Stimulated activated CD8-positive, alpha-beta memory T cell treated with anti-CD3 and anti-CD28 coated beads, Interleukin-2, amount 100 ng/mL, for 48 hours (primary cell): Measurements from ENCODE around the gene CTAG2.
"Not testable (repeated sequence)": the region's sequence is repeated elsewhere in the genome, so short reads cannot be mapped to it uniquely, and the experiment has no call there.

ENCODE experiments used
- DNase-seq, 2 donors: peaks; one replicate each; pipeline ENCODE4 v3.0.0-alpha.2; 2020; ENCODE audit warnings: low read depth in 2 of 2

The CTAG2 gene

GRCh38 chrX:154653413-154653812 is at the start of gene CTAG2:
TSS of gene CTAG2 (minus strand) at chrX:154653579. CDS start at chrX:154653515, 64 bp downstream.
- DNase-seq: not testable (repeated sequence)

DNA sequence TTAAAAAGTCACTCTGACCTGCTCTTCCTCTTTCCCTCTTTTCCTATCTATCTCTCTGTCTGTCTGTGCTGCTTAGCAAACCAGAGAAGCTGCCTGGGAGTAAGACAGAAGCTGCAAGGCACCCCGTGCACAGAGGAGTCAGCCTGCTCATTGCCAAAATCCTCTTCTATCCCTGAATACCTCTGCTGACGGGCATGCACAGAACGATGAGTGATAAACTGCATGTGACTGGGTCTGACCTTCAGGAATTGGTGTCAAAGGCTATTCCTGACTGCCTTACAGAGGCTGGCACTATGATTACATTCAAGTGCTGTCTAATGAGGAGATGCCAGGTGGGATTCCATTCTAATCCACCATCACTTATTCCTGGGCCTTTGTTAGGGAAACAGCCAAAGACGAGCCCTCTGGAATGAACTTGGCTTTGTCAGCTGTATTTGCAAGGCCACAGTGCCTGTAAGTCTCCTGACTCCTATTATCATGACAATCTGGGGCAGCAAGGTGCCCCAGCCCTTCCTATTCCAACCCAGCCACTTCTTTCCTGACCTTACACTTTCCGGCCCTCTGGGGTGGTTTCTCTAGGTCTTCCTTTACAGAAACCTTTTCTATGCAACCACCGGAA is 45.4 kb upstream of the CTAG2 start:
- no peak for DNase-seq

DNA sequence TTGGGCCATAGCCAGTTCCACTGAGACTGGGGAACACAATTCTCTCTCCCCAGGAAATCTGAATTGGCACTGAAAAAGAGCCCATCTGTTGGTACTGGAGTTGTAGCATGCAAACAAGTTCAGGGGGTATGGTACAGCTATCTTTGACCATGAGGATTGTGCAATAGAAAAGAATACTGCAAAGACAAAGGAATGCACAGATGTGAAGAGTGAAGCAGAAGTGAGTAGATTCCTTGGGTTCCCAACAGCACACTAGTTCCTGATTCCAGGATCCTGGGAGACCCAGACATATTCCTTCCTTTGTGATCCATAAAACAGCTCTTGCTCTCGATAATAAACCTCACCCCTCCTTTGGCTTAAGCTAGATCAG is 43.3 kb upstream of the CTAG2 start:
- no peak for DNase-seq

DNA sequence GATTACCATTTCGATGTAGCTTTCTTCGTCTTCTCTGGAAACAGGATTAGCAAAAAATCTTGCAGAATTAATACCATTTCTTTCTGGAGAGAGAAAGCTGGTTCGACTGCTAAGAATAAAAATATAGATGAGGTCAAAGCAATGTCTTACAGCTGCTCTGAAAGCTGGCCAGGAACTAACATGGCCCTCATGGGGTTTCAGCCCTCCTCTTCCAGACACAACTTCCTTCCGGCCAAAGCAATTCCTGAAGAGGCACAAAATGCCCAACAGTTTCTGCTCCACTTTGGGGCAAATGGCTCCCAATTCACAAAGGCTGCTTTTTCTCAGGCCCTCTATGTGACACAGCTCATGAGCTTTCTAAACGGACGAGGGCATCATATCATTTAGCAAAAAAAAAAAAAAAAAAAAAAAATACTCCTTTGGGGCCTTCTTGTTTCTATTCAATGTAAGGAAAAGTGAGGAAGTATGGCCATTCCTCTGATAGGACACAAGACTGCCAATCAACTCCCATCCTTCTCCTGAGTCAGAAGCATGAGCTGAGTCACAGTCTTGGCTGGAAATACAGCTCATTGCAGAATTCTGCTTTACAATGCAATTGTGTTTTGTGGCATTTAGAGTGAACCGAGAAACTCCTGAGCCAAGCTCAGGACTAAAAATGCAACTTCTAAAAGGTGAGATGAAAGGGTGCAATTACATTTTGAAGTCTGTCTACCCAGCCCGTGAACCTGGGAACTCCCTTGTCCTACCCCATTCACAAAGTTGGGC is 42.7 kb upstream of the CTAG2 start:
- DNase-seq: no peak

DNA sequence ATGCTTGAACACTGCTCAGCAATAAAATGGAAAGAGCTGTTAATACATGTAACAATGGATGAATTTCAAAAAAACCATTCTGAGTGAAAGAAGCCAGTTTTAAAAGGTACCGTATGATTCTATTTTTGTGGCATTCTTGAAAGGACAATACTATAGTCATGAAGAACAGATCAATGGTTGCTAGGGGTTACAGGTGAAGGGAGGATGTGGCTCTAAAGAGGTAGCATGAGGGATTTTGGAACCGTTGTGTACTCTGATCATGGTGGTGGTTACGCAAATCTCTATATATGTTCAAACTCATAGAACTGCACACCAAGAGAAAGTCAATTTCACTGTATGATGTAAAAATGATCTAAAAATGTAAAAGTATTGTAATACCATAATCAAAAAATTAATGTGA is 40.0 kb upstream of the CTAG2 start:
- no peak for DNase-seq

DNA sequence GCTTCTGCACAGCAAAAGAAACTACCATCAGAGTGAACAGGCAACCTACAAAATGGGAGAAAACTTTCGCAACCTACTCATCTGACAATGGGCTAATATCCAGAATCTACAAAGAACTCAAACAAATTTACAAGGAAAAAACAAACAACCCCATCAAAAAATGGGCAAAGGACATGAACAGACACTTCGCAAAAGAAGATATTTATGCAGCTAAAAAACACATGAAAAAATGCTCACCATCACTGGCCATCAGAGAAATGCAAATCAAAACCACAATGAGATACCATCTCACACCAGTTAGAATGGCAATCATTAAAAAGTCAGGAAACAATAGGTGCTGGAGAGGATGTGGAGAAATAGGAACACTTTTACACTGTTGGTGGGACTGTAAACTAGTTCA is 37.1 kb upstream of the CTAG2 start:
- not testable (repeated sequence) for DNase-seq

DNA sequence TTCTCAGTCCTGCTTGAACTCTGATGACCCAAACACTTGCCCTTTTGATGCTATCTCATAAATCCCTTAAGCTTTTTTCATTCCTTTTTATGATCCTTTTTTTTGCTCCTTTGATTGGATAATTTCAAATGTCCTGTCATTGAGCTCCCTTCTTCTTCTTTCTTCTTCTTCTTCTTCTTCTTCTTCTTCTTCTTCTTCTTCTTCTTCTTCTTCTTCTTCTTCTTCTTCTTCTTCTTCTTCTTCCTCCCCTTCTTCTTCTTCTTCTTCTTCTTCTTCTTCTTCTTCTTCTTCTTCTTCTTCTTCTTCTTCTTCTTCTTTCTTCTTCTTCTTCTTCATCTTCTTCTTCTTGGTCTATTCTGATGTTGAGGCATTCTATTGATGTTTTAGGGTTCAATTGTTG is 18.7 kb upstream of the CTAG2 start:
- DNase-seq: not testable (repeated sequence)

- DNase-seq: not testable (repeated sequence)
Observed at GRCh38 chrX:154670848-154671247, 17.5 kb upstream of the CTAG2 start.

DNA sequence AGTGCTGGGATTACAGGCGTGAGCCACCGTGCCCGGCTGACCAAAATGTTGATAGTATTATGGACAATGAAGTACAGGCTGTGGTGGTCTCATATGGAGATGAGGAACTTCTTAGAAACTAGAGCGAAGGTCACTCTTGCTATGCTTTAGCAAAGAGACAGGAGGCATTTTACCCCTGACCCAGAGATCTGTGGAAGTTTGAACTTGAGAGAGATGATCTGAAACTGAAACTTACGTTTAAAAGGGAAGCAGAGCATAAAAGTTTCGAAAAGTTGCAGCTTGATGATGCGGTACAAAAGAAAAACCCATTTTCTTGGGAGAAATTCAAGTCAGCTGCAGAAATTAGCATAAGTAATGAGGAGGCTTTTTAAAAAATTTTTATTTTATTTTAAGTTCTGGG is 8.5 kb upstream of the CTAG2 start:
- no peak for DNase-seq

GRCh38 chrX:154661170-154661569 is 7.8 kb upstream of the CTAG2 start:
- no peak for DNase-seq

DNA sequence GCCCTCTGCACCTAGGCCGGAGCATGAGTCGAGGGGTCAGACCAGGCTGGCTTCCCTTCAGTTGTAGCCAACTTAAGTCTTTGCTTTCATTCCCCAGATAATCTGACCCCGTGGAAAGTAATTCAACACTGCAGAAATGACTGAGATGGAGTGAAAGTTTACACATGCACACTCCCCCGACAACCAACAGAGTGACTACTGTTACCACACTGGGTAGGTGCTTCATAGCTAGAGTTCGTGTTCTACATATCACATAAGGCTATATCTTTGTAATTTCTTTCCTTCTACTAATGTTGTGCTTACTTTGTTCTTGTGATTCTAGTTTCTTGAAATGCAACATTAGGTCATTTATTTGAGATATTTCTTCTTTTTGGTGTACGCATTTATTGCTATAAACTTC is 7.2 kb upstream of the CTAG2 start:
- DNase-seq: no peak

- no peak for DNase-seq
Observed at GRCh38 chrX:154658957-154659356, 5.6 kb upstream of the CTAG2 start.

DNA sequence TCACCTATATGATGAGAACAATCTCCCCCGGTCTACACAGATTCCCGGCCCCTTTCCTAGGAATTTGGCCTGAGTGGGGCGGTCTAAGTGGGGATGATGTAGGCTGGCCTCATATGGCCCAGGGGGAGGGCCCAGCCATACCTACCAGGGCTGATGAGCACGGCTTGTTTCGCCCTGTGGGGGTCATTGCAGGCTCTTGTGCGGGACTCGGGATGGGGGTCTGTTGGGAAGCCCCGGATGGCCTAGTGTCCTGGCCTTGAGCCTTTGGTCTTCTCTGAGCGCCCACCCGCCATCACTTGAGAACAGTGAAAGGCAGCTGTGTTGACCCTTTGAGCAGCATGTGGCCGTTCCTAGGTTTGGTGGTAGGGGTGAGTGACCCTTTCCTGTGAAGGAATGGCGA is 4.8 kb upstream of the CTAG2 start:
- DNase-seq: no peak

DNA sequence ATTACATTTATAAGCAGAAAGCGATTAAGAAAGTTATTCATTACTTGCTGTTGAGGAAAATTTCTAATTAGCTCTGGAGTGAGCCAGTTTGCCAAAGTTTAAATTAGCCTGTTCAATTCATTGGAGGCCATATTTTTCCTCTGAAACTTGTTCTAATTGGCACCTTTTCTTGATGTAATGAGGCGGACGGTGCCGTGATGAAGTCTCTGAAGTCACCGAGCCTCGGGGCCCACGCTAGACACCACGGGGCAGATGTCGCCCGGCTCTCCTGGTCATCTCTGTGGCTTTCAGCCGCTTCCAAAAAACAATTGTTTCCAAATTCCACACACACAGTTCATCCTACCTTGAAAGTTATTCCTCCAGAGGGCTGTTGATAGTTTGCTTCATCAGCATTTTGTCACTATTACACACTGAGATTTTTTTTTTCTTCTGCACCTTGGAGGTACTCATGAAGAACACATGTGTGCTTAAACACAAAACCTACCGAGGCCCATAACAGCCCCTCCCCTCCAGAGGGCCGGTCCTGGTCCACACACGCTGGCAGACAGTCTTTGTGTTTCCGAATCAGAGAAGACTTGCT is 3.9 kb upstream of the CTAG2 start:
- DNase-seq: no peak

DNA sequence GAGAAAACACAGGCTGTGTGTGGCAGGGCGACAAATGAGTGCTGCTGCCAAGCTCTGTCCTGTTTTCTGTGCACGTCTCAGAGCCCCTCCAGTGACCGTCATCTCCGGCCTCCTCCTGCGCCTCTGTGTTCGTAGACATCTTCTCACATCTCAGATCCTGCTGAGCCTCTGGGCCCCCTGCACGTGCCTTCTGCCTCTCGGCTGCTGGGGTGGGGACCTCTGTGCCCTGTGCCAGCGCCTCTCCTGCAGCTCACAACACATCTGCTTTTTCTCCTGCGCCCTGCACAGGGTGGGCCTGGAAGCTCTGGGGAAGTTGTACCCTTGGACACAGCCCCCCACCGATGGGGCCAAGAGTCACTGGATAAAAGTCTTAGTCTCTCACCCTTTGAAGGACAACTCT is 2.4 kb upstream of the CTAG2 start:
- DNase-seq: no peak

DNA sequence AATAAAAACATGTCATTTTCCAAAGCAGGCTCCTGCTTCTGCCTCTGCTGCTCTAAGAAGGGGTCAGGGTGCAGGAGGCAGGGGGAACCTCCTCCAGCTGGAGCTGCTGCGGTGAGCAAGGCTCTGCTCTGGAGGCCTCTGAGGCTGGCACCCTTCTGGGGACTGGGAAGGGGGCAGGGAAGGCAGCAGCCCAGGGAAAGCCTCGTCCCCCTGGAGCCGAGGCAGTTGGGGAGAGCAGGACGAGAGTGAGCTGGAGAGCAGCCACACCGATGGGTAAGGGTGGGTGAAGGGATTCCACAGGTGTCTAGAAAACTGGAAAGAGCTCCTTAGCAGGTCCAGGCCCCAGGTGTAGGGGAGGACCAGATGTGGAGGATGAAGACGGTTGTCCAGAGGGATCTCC is 2.0 kb upstream of the CTAG2 start:
- no peak for DNase-seq

GRCh38 chrX:154654925-154655324 is 1.5 kb upstream of the CTAG2 start:
- DNase-seq: no peak

GRCh38 chrX:154654372-154654771 is 993 bp upstream of the CTAG2 start:
- no peak for DNase-seq

DNA sequence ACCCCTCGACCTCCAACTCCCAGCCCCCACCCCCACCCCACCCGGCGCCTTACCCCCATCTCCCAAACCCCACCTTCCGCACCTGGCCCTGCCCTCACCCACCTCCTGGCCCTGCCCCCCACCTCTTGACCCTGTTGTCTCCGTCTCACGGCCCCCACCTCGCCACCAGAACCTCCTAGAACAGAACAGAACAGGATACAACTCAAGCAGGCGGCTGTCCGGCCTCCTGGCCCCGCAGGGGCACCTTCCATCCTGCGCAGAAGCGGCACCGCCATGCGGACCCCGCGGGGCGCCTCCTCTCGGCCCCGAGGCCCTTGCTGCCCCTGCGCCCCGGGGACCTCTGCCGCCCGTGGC is 354 bp downstream of the CTAG2 start:
- DNase-seq: no peak

- DNase-seq: no peak
Observed at GRCh38 chrX:154652311-154653047, 900 bp downstream of the CTAG2 start.

GRCh38 chrX:154650221-154650510 is 3.2 kb downstream of the CTAG2 start:
- no peak for DNase-seq

GRCh38 chrX:154649503-154650220 is 3.7 kb downstream of the CTAG2 start:
- no peak for DNase-seq
